Thyroid gland (tissue), 4 donors: Measurements from ENCODE around the gene EFNA3.
A peak's percentile ranks its signal among the peaks of the same experiment; 100 is the strongest.

ENCODE experiments used
- CTCF ChIP-seq, 6 experiments: fragments of 200-600 bp in 3 of 6; fragments of 450-650 bp in 3 of 6; sonication (generic) in 3 of 6; IDR thresholded peaks; one replicate each; pipeline ENCODE4 v1.5.1; 2016 to 2019; ENCODE audit warnings: antibody characterized with exemption in 6 of 6, mild to moderate bottlenecking in 2 of 6, inconsistent platforms in 1 of 6, moderate library complexity in 1 of 6
- POLR2A ChIP-seq, 2 donors: fragments of 450-650 bp; IDR thresholded peaks; one replicate each; pipeline ENCODE4 v1.6.1; 2017; ENCODE audit warnings: antibody characterized with exemption in 2 of 2, mild to moderate bottlenecking in 2 of 2, moderate library complexity in 1 of 2

- peak in 1 of 6 experiments; percentile 13 for TF ChIP-seq CTCF (IDR thresholded peaks at IDR 0.05)
- no peak for TF ChIP-seq POLR2A (IDR thresholded peaks at IDR 0.05)
Measured at GRCh38 chr1:155126556-155127104, 48.0 kb downstream of the EFNA3 start.
